ACC112 (cell line): Measurements from ENCODE around the gene KTN1.

Experiments
- H2AFZ ChIP-seq: fragments of 200-600 bp; sonication (generic); one replicate; pipeline ENCODE4 v1.6.0; 2017; ENCODE audit warnings: antibody characterized with exemption, low read length; ENCODE audit not compliant: unreplicated experiment
- H3K27ac ChIP-seq: fragments of 200-600 bp; sonication (generic); 2 replicates; pipeline ENCODE4 v1.5.1; 2014; ENCODE audit warnings: low read depth, mild to moderate bottlenecking, antibody characterized with exemption, low read length, moderate library complexity
- H3K27me3 ChIP-seq: fragments of 200-600 bp; sonication (generic); 2 replicates; pipeline ENCODE4 v1.6.1; 2014; ENCODE audit warnings: mild to moderate bottlenecking, antibody characterized with exemption, low read length, moderate library complexity, mixed read lengths; ENCODE audit not compliant: insufficient read depth
- H3K36me3 ChIP-seq: fragments of 200-600 bp; sonication (generic); 2 replicates; pipeline ENCODE4 v1.6.1; 2016; ENCODE audit warnings: mild to moderate bottlenecking, antibody characterized with exemption, low read length, moderate library complexity, mixed read lengths; ENCODE audit not compliant: insufficient read depth
- H3K4me1 ChIP-seq: fragments of 200-600 bp; sonication (generic); one replicate; pipeline ENCODE4 v1.6.1; 2016; ENCODE audit warnings: low read length, mixed read lengths; ENCODE audit not compliant: insufficient read depth, unreplicated experiment, control insufficient read depth
- H3K4me3 ChIP-seq: fragments of 200-600 bp; sonication (generic); 2 replicates; pipeline ENCODE4 v1.5.1; 2014; ENCODE audit warnings: mild to moderate bottlenecking, low read depth, low read length
- H3K79me2 ChIP-seq: fragments of 200-600 bp; sonication (generic); one replicate; pipeline ENCODE4 v1.6.0; 2016; ENCODE audit warnings: low read length; ENCODE audit not compliant: control insufficient read depth, unreplicated experiment, insufficient read depth

The KTN1 gene

DNA sequence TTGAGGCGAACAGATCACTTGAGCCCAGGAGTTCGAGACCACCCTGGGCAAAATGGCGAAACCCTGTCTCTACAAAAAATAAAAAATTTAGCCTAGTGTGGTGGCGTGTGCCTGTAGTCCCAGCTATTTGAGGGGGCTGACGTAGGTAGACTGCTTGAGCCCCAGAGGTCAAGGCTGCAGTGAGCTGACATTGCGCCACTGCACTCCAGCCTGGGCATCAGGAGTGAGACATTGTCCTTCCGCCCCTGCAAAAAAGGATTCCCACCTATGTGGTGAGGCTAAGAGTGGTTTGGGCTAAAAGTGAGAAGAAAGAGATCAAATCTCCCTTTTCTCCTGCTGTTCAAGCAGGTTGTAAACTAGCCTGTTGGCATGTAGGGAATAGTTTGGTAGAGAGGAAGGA, 5.0 kb upstream of the KTN1 start:
- Histone ChIP-seq H3K27me3 (no peaks in the 10 kb centered on the region), H3K36me3 (no peaks in the 10 kb centered on the region), H3K79me2 (peaks cover 10% of the 10 kb centered on the region), H3K4me1 (peaks cover 6% of the 10 kb centered on the region), H3K27ac (no peak overlapping the region), H3K4me3 (no peak overlapping the region), H2AFZ (no peak overlapping the region)

DNA sequence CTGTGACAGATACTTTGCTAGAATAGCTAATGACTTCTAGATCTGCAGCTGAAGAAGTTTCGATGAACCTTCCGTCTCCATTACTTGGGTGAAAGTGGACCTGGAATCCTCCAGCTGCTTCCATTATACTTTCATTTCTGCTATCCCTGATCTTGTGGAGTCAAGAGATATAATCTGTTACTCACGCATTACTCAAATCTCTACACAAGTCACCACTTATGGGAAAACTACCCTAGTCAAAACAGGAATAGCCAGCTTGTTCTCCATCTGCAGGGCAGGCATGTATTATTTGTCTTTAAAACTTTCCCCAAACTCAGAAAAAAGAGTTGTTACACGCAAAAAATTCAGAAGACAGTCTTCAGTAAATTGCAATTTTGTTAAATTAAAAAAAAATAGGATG, 2.8 kb upstream of the KTN1 start:
- H3K36me3 ChIP-seq: no peaks in the 10 kb centered on the region
- no peaks in the 10 kb centered on the region for H3K27me3 ChIP-seq
- no peak overlapping the region for H2AFZ ChIP-seq
- peaks cover 29% of the 10 kb centered on the region for H3K79me2 ChIP-seq
- H3K4me1 ChIP-seq: peaks cover 8% of the 10 kb centered on the region
- no peak overlapping the region for H3K4me3 ChIP-seq
- H3K27ac ChIP-seq: no peak overlapping the region

DNA sequence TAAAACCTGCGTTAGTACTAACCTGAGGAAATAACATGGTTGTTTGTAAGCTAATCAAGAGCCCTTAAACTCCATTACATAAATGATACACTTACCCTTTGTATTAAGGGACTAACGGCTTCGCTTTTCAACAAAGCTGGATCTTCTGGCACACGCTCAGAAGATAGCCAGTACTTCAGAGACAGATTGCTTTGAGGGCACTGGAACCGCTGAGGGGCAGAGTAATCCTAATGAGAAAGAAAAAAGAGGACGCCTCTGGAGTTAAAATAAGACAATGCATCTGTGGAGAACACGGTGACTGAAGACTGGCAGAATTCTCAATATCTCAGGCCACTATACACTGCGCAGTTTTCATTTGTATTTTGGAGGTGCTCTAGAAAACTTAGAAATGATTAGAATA, 1.5 kb upstream of the KTN1 start:
- Histone ChIP-seq H3K4me3 (peak overlapping the region; percentile 95), H2AFZ (peak overlapping the region; percentile 98), H3K79me2 (peaks cover 42% of the 10 kb centered on the region)

DNA sequence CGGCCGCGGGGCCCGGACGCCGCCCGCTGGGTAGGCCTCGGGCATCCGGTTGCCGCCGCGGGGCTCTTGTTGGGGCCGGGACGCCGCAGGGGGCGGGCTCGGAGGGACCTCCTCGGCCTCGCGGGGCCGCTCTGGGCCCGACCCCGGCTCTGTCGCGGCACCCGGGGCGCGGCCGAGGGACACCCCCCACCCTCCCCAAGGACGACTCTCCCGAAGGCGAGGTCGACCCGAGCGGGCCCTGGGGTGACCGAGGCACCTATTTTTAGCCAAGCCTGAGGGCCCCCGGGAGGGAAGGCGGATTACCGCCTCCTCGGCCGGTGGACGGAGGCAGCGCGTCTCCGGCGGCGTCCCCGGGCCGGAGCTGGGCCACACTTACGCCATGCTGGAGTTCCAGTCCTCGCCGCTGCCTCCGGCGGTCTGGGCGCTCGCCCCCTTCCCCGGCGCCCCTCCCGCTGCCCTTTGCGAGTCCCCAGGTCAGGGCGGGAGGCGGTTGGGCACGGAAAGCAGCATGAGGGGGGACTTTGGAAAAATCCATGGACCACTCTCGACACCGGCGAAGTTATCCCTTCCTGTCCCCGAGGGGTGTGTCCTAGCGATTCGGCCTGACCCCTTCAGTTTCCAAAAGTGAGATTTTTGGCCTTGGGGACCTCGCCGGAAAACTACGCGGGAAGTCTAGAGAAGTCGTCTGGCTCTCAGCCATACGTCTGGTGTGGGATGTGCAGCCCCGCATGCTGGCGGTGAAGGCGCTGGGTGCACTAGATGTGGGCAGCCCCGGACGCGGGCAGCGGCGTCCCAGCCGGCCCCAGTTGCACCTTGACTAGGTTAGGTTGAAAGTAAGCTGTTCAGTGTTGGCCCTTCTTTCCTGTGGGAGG, 699 bp downstream of the KTN1 start:
- H3K79me2 ChIP-seq: peaks cover 64% of the 10 kb centered on the region
- no peaks in the 10 kb centered on the region for H3K27me3 ChIP-seq
- no peaks in the 10 kb centered on the region for H3K36me3 ChIP-seq
- peak overlapping the region; percentile 95 for H3K4me3 ChIP-seq
- peak overlapping the region; percentile 68 for H3K27ac ChIP-seq
- H3K4me1 ChIP-seq: peaks cover 41% of the 10 kb centered on the region
- H2AFZ ChIP-seq: peak overlapping the region; percentile 94

More for the DNA sequence above, 1.5 kb upstream of the KTN1 start:
- H3K36me3 ChIP-seq: no peaks in the 10 kb centered on the region
- peak overlapping the region; percentile 70; the same call in 1 of the 2 replicates for H3K27ac ChIP-seq
- H3K27me3 ChIP-seq: no peaks in the 10 kb centered on the region
- H3K4me1 ChIP-seq: peaks cover 21% of the 10 kb centered on the region

GRCh38 chr14:55581342-55581771, 1.4 kb downstream of the KTN1 start:
- H3K27ac ChIP-seq: peak overlapping the region; percentile 68
- peak overlapping the region; percentile 95 for H3K4me3 ChIP-seq
- H3K36me3 ChIP-seq: no peaks in the 10 kb centered on the region
- H3K27me3 ChIP-seq: no peaks in the 10 kb centered on the region
- peak overlapping the region; percentile 94 for H2AFZ ChIP-seq
- H3K79me2 ChIP-seq: peaks cover 71% of the 10 kb centered on the region
- H3K4me1 ChIP-seq: peaks cover 47% of the 10 kb centered on the region

DNA sequence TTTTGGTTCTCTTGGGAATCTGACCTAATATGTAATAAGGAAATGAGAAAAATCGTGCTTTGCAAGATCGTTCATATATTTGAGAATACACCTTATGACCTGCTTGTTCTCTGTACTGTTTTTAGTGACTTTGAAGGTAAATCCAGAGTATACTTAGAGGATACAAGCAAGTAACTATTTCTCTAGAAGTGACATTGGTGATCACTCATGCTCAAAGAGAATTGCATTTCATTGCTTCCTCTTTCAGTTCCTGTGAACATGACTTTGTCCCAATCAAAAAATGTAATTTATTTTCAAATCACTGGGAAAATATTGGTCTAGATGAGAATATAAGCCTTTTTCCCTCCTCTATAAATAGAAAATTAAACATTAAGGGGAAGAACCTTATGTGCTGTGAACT, 2.7 kb downstream of the KTN1 start:
- H3K4me1 ChIP-seq: peaks cover 61% of the 10 kb centered on the region
- H3K79me2 ChIP-seq: peaks cover 84% of the 10 kb centered on the region
- H3K27ac ChIP-seq: no peak overlapping the region
- H3K4me3 ChIP-seq: peak overlapping the region; percentile 95
- H3K27me3 ChIP-seq: no peaks in the 10 kb centered on the region
- no peak overlapping the region for H2AFZ ChIP-seq
- H3K36me3 ChIP-seq: no peaks in the 10 kb centered on the region

DNA sequence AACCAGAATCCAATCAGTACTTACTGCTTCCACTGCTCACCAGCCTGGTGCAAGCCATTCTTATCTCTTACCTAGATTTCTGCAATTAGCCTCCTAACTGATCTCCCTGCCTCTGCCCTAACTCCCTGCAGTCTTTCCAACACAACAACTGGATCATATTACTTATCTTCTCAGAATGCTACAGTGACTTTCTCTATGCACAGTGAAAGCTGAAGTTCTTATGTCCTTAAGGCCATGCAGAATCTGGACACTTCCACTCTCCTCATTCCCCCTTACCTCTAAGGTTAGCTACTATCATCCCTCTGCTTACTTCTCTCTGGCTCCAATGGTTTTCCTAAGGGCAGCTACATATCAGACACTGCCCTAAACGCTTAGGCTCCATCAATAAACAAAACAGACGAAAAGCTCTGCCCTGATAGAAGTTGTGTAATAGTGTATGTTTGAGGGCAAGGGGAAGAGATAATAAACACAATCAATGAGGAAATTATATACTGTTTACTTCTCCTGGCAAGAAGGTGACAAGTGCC, 4.0 kb downstream of the KTN1 start:
- no peak overlapping the region for H3K27ac ChIP-seq
- peaks cover 68% of the 10 kb centered on the region for H3K4me1 ChIP-seq
- no peak overlapping the region for H2AFZ ChIP-seq
- H3K4me3 ChIP-seq: peak overlapping the region; percentile 95; the same call in 1 of the 2 replicates
- no peaks in the 10 kb centered on the region for H3K36me3 ChIP-seq
- H3K79me2 ChIP-seq: peaks cover 88% of the 10 kb centered on the region
- no peaks in the 10 kb centered on the region for H3K27me3 ChIP-seq

- Histone ChIP-seq H3K27ac (peak overlapping the region; percentile 46), H3K4me1 (peaks cover 72% of the 10 kb centered on the region), H3K27me3 (no peaks in the 10 kb centered on the region)
Measured at GRCh38 chr14:55585854-55586253, 5.8 kb downstream of the KTN1 start.

DNA sequence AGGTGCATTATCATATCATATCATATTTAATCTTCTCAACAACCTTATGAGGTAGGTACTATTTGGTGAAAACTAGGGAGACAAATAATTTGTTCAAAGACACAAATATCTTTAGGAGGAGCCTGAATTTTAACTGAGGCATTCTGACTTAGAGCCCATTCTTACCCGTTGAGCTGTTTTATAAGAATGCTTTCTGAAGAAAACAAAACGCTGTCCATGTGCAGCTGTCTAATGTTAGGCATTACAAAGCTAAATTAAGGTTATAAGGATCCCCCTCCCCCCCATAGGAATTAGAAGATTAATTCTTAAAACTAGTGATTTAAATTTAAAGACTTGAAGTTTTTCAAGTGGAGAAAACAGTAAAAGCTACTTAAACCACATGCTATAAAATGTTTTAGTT, 6.4 kb downstream of the KTN1 start:
- Histone ChIP-seq H2AFZ (no peak overlapping the region), H3K79me2 (peaks cover 97% of the 10 kb centered on the region), H3K36me3 (no peaks in the 10 kb centered on the region), H3K4me3 (no peak overlapping the region), H3K4me1 (peaks cover 72% of the 10 kb centered on the region), H3K27ac (peak overlapping the region; percentile 7; the same call in 1 of the 2 replicates), H3K27me3 (no peaks in the 10 kb centered on the region)

More at GRCh38 chr14:55585854-55586253, 5.8 kb downstream of the KTN1 start:
- Histone ChIP-seq H2AFZ (no peak overlapping the region), H3K79me2 (peaks cover 98% of the 10 kb centered on the region), H3K36me3 (no peaks in the 10 kb centered on the region), H3K4me3 (peak overlapping the region; percentile 20)

DNA sequence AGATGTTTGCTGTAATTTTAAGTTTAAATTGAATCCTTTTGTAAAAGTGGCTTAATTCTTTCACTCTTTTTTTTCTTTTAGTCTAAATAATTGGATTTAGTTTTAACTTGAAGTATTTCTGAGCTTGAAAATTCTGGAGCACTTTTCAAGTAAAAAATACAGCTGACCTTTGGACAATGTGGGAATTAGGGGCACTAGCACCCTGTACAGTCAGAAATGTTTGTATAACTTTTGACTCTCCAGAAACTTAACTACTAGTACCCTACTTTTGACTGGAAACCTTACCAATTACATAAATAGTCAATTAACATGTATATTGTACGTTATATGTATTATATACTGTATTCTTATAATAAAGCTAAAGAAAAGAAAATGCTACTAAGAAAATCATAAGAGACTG, 7.8 kb downstream of the KTN1 start:
- H2AFZ ChIP-seq: no peak overlapping the region
- peaks cover 69% of the 10 kb centered on the region for H3K4me1 ChIP-seq
- H3K79me2 ChIP-seq: peaks cover 97% of the 10 kb centered on the region
- no peaks in the 10 kb centered on the region for H3K27me3 ChIP-seq
- no peaks in the 10 kb centered on the region for H3K36me3 ChIP-seq
- H3K27ac ChIP-seq: peak overlapping the region; percentile 35; the same call in 1 of the 2 replicates
- H3K4me3 ChIP-seq: no peak overlapping the region
